NCI-H1694 treated with DMSO at 0.1 percent for 48 hours (cell line): ENCODE results near the gene LIMS3.
"Not testable (repeated sequence)": the region's sequence is repeated elsewhere in the genome, so short reads cannot be mapped to it uniquely, and the experiment has no call there.

Source experiments
- DNase-seq: peaks from one replicate; lab custom pipeline; 2025; lab: John Stamatoyannopoulos, UW

Gene LIMS3

GRCh38 chr2:109927803-109928202 lies 29.3 kb downstream of the LIMS3 start:
- DNase-seq: not testable (repeated sequence)

- DNase-seq: not testable (repeated sequence)
Measured at GRCh38 chr2:109929222-109929621, 30.7 kb downstream of the LIMS3 start.

DNA sequence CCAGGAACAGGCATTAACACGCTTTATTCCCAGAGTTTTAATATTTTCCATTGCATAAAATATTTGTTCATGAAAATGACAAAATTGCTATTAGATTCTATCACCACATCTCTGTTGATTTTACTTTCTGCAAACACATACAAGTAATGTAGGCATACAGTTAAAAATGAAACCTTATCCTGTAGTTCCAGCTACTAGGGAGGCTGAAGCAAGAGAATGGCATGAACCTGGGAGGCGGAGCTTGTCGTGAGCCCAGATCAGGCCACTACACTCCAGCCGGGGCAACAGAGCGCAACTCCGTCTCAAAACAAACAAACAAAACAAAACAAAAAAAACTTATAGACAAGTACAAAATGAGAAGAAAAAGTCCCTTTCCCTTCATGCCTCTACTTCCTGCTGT lies 38.0 kb downstream of the LIMS3 start:
- DNase-seq: not testable (repeated sequence)

DNA sequence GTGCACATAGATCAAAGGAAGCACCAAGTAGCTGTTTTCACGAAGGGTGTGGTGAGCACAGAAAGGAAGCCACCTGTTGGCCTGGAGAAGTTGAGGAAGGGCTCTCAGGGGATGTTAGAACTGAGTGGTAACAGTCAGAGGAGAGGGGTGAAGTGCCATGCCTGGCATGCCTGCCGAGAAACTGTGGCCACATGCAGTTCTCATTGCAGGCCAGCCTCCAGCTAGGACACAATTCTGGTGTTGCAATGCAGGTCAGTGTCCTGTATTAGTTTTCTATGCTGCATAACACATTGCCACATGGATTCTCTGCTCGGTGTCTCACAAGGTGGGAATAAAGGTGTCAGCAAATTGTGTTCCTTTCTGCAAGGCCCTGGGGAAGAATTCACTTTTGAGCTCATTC lies 46.9 kb downstream of the LIMS3 start:
- DNase-seq: not testable (repeated sequence)

DNA sequence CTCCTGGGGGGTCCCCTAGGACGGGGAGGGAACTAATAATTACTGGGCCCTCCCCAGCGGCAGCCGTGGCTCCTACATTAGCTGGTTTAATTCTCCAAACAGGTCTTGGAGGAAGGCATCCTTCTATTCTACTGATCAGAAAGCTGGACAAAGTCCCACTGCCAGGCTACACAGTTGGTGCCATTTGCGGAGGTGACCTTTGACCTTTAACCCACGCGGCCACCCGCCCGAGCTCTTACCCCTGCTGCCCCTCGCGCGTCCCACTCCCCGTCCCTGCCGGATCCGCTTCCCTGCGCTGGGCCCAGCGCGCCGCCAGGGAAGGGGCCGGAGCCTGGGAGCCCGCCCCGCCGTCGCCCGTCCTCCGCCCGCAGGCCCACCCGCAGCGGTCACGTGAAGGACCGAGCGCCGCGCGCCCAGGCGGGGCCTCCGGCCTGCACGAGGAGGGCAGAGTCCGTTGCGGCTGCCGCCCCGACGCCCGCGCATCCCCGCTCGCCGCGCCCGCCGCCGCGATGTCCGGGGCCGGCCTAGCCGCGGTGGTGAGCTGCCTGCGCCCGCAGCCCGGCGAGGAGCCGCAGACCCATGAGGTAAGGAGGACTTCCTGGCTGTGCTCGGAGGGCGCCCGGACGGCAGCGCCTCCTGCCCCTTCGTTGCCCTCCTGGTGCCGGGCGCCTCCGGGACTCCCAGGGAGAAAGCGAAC lies 48.9 kb downstream of the LIMS3 start:
- not testable (repeated sequence) for DNase-seq

DNA sequence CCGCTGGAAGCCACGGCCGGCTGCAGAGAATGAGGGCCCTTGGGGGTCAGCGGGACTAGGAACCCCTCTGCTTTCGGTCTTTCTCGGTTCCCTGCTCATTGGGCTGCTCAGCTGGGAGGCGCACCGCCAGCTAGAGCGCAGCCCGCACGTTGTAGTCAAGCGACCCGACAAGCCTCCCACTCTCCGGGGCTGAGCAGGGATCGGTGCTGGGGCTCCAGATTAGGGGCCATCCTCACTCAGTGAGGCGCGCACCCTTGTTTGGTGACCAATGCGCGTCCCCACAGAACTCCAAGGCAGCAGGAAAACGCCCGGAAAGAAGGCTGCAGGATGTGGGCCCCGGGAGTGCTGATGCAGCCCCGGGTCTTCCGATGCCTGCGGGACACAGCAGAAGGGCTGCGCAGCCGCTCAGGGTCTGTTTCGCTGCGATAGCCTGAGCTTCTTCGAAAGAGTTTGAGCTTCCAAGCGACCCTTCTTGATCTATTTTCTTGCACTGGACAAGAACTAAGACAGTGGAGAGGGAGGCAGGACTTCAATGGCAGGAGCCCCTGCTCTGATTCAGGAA lies 49.6 kb downstream of the LIMS3 start:
- DNase-seq: not testable (repeated sequence)

GRCh38 chr2:109950146-109950843 lies 51.8 kb downstream of the LIMS3 start:
- DNase-seq: not testable (repeated sequence)

DNA sequence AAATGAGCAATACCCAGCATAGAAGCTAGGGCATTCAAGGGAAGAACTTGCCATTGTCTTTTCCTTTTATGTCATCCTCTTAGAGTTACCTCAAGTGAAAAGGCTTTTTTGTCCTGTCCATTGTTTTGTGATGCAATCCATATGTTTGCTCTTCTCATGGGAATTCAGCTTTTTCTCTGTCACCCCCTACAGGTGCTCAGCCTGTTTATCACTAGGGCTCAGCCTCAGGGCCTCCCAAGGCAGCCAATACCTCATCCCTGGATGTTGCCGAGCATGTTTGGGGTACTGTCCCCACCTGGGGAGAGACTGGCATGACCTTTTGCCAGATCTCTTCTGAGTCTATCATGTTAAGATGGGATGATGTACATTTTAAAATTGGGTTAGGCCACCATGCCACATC lies 65.5 kb downstream of the LIMS3 start:
- not testable (repeated sequence) for DNase-seq

GRCh38 chr2:109965482-109965881 lies 67.0 kb downstream of the LIMS3 start:
- not testable (repeated sequence) for DNase-seq

- not testable (repeated sequence) for DNase-seq
Measured at GRCh38 chr2:109966107-109966736, 67.7 kb downstream of the LIMS3 start.

GRCh38 chr2:109966858-109967257 lies 68.4 kb downstream of the LIMS3 start:
- not testable (repeated sequence) for DNase-seq

DNA sequence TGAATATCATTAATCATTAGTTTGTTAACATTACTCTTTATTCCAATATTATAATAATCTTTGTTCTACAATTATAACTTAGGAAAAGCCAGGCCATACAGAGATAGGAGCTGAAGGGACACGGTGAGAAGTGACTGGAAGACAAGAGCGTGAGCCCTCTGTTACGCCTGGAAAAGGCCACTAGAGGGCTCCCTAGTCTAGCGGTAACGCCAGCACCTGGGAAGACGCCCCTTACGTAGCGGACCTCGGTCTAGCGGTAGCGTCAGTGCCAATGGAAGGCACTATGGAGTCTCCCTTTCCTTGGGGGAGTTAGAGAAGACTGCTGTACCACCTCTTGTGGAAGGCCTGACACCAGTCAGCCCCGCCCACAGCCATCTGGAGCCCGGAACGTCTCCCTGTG lies 71.4 kb downstream of the LIMS3 start:
- DNase-seq: not testable (repeated sequence)

GRCh38 chr2:109971710-109972109 lies 73.2 kb downstream of the LIMS3 start:
- not testable (repeated sequence) for DNase-seq
